HG03575 (cell line): ENCODE results near the gene CHST11.
A peak's percentile ranks its signal among the peaks of the same experiment; 100 is the strongest.

Source experiments
- ATAC-seq: cut with Tn5 transposase; IDR thresholded peaks from one replicate; pipeline ENCODE4 v1.9.1; 2021; ENCODE audit not compliant: unreplicated experiment, insufficient number of reproducible peaks, low FRiP score; ENCODE audit errors: extremely low read depth

CHST11 gene

DNA sequence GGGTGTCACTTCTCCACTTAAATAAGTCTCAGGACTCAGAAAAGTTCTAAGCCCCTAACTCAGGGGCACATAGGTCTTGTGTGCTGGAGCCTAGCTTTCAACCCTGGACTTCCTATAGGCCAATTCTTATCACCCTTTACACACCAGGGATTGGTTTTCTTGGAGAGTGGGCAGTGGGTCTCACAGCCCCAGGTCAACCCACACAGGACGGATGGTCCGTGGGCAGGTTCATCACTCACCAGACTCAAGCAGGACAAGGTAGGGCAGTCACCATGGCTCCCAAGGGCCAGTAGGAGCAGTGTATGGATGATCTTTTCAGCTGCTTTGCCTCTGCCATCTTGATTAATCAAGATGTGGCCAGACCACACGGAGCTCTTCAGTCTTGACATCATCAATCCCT lies 268.9 kb downstream of the CHST11 start:
- no peak for ATAC-seq

DNA sequence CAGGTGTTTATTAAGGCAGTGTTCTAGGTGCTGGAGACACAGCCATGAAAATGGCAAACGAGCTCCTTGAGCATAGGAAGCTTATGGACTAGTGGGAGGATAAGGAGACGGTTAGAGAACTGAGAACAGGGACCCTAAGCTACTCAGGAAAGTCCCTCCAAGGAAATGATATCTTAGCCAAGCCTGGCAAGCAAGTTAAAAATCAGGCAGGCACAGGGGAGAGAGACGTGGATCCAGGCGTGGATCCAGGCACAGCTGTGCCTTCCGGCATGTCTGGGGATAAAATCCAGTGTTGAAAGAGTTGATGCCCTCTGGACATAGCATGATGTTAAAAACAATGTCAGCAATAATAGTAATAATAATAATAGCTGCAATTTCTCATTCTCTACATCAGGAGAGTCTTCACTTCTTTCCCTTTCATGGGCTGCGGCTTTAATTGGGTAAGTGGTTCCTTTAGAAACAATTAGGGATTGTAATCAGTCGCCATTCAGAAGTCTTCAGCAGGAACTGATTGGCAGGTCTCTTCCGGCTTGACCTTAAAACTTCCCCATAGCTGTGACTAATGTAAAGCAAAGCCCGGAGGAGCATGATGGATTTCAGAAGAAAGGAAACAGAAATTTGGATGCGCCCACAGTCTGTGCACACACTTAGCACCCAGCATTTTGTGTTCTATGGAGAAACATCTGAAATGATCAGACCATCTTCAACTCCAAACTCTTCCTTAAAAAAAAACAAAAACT lies 271.1 kb downstream of the CHST11 start:
- no peak for ATAC-seq

- no peak for ATAC-seq
These were observed 272.3 kb downstream of the CHST11 start for GRCh38 chr12:104729091-104729490.

- ATAC-seq, result no peak
These were observed 273.1 kb downstream of the CHST11 start for GRCh38 chr12:104729610-104730446.

DNA sequence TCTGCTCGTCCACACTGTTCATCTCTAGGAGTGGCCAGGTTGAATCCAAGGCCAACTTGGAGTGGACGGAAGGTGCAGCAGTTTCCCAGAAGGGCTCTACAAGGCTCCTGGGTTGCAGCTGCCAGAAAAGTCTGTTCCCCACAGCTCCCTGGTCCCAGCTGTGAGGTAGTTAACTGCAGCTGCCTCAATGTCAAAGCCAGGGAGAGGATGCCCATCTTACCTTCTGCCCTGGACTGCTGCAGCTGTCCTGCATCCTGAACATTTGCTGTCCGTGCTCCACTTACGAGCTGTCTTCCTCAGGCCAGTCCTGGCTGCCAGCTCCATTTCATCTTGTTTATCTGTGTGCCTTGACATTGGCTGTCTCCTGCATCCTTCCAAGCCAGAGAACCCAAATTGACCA lies 274.0 kb downstream of the CHST11 start:
- ATAC-seq, result no peak

GRCh38 chr12:104733717-104734175 lies 277.0 kb downstream of the CHST11 start:
- ATAC-seq, result no peak

GRCh38 chr12:104734541-104735095 lies 277.9 kb downstream of the CHST11 start:
- ATAC-seq, result no peak

DNA sequence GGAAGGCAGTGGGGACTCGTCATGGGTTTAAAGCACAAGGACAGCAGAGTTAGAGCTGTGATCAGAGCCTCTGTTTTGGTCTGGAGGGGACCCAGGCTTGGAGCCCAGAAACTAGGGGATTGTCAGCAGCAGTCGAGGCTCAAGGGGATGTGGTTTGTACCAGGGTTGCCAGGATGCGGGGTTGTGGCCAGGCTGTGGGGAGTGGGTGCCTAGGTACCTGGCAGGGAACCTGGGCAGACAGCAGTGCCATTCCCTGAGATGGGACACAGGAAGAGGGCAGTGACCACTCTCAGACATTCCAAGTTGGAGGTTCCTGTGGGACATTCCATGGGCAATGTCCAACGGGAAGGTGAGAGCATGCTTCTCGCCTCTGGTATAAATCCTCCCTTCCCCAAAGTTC lies 279.1 kb downstream of the CHST11 start:
- no peak for ATAC-seq

DNA sequence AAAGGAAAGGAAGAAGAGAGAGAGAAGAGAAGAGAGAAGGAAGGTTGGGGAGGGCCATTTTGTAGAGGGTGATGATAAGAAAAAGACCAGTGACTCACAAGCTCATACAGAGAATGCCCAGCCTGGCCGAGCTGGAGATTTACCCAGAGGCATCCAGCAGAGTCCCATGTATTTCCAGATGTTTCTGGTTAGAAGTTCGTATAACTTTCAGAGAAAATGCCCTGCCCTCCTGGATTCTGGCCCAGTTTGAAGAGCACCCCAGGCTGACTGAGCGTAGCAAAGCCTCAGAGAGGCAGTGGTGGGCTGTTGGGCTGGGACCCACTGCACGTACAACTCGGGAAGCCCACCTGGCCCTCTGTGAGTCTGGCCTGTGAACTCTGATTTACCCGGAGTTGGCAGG lies 279.6 kb downstream of the CHST11 start:
- ATAC-seq, result no peak

DNA sequence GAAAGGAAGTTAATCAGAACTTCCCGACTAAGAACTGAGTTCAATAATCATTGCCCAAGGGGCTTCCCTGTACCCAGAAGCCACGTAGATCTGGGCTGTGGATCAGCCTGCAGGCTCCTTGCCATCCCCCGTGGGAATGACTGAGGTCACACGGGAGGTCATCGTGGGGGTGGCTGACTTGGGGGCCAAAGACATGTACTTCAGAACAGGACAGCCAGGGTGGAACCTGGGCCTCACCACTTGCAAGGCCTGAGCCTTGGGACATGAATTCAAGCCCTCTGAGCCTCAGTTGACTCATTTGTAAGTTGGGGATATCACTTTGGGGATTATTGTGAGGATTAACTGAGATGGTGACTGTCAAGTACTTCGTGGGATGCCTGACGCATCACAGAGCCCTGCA lies 280.4 kb downstream of the CHST11 start:
- no peak for ATAC-seq

DNA sequence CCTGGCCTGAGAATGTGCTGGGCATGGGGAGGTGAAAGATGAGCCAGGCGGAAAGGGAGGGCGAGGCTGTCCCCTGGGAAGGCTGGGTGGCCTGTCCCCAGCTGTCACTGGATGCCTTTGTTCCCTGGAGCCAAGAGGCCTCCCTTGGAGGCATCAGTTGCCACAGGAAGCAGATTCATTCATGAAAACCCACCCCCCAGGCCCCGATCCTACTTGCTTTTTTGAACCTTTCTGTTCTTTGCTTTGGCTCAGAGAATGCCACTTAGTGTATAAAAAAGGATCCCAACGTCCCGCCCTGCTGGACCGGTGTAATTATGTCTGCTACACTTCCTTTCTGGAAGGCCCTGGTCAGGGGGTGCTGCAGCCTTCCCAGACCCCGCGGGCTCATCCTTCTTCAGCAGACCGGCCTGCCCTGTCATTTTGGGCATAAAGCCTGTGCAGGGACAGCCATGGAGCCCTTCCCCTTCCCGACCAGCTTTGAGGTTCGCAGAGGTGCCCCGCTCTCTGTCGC lies 281.1 kb downstream of the CHST11 start:
- ATAC-seq, result no peak

GRCh38 chr12:104738331-104738730 lies 281.6 kb downstream of the CHST11 start:
- no peak for ATAC-seq

DNA sequence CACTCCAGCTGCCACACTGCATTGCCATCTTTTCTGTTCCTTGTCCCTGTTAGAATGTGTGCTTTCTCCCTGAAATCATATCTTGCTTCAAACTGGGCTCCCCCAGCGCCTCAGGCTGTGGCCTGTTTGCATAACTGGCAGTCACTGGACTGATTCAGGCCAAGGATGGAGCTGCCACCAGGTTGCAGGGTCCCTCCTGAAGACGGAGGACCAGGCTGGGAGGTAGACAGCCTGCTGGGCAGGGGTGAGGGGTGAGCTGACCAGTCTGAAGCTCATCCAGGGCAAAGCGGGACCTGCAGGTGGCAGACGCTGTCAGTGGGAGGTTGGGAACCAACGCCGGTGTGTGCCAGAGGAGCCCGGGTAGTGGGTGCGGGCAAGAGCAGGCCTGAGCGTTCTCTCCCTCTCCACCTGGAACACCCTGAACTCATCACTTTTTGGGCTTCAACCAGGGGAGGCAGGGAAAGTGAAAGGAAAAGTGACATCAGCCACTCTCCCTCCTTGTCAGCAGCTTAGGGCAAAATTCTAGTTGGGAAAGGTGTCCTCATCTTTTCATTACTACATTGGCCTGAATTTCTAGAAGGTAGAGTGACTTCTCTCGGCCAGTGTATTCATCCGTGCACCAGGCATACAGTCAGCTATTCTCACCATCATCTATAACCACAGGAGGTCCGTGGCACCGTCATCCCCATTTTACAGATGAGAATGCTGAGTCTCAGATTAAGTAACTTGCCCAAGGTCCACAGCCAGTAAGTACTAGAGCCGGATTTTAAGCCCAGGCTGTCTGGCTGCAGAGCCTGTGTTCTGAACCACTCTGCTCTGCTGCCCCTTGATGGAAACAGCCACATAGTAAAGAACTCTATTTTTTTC lies 282.3 kb downstream of the CHST11 start:
- ATAC-seq, result no peak

DNA sequence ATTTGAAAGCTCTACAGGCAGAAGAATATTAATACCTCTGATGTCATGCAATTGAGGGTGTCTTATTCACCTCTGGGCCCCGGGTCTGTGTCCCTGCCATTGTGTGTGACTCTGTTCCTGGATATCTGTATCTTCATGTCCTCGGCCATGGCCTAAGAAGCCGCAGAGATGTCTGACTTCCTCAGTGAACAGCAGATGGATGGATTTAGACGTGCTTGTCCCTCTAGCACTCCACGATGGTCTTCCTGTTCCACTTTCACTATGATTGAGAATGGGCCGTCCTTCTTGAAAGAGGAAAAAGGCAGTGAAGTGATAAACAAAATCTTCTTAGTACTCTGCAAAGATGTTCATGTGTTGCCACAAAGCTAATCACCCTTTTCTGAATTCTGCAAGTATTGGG lies 283.9 kb downstream of the CHST11 start:
- peak; percentile 49 for ATAC-seq

DNA sequence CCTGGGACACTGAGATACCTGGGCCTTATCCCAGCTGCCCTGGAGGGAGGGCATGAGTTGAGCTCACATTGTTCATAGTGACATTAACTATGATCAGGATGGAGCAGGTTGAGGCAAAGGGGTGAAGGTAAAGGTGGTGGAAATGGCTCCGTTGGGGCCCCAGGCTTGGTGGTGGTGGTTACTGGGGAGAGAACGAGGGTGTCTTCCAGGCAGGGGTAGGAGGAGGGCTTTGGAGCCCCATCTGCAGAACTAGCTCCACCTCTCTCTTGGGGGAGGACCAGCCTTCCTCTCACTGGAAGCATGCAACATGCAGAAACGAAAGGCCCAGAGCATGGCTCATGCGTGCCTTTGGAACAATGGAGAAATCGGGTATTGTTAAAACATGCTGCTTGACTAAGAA lies 284.3 kb downstream of the CHST11 start:
- peak; percentile 17 for ATAC-seq

- no peak for ATAC-seq
These were observed 285.0 kb downstream of the CHST11 start for GRCh38 chr12:104741497-104742367.

- ATAC-seq, result no peak
These were observed 285.9 kb downstream of the CHST11 start for GRCh38 chr12:104742551-104743201.

DNA sequence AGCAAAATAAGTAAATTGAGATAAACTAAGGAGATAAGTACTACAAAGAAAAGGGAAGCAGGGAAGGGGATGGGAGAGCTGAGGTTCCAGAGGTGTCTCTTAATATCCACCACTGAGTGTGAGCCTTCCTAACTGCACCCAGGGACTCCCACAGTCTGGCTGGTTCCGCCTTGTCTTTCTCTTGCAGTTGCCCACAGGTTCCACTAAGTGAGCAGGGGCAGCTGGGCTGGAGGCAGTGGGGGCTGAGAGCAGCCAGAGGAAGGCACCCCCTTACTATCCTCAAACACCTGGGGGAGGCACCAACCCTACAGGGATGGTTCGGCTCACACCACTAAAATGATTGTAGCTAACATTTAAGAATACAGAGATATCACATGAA lies 286.4 kb downstream of the CHST11 start:
- no peak for ATAC-seq
